Articular chondrocyte of knee joint (primary cell): ENCODE results near the gene OPN1MW3. TPM values are rescaled to one million over a fixed set of nuclear protein-coding genes. Genes with fewer than 3 reads are reported as not detected.

Experiments
- total RNA-seq: library from RNA; depleted of rRNA; stranded (reverse); fragments of >200 nt; gene quantifications from 2 replicates; pipeline ENCODE4 v1.2.3, GENCODE V29; 2012

Gene OPN1MW3
- not detected in 2 replicates for total RNA-seq

GRCh38 chrX:154257282-154257681 lies at the start of gene OPN1MW3:
Gene OPN1MW3 (plus strand): TSS chrX:154257582. CDS start chrX:154257620, 38 bp downstream.

GRCh38 chrX:154219456-154219855 lies 37.9 kb upstream of the OPN1MW3 start, which contains the start of gene OPN1MW2:
Gene OPN1MW2 (plus strand): TSS chrX:154219756. CDS start chrX:154219816, 60 bp downstream.

GRCh38 chrX:154294791-154295574 lies 37.6 kb downstream of the OPN1MW3 start, which contains the start of gene TEX28:
Gene TEX28 (minus strand): TSS chrX:154295124. CDS start chrX:154292117, 3,007 bp downstream.

DNA sequence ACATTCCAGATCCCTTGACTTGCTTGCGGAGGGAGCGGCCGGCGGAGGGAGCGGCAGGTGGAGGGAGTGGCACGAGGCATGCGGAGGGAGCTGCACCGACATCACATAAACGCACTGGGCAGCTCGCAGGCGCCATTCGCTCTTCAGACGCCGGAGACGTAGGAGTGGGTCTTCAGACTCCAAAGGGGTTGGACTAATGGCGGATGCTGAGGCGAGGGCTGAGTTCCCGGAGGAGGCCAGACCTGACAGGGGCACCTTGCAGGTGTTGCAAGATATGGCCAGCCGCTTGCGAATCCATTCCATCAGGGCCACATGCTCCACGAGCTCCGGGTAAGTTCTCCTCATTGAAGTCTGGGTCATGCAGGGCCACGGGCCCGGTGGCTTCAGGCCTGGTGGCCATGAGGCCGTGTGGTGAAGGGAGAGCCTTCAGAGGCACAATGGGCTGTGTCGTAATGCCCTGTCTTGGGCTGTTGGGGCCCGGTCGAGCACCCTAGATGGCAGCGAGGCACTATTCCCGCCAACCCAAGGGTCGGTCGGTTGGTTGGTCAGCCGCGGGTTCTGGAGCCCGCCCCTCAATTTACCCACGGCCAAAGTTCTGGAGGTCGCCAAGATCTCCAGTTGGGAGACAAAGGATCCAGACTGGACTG lies 38.4 kb downstream of the OPN1MW3 start, which contains the start of gene TKTL1:
TSS of gene TKTL1 (plus strand) at position 132 of the 647 bp plus-strand sequence. CDS start at position 197, 65 bp downstream.

Other genes with a start within 250 kb of the OPN1MW3 start
- gene IRAK1, start 237.7 kb upstream of the OPN1MW3 start, total RNA-seq = 47.1 and 71.7 TPM in 2 replicates
- gene MECP2, start 159.9 kb upstream of the OPN1MW3 start, total RNA-seq = 37.0 and 40.6 TPM in 2 replicates
- gene OPN1LW, start 113.3 kb upstream of the OPN1MW3 start, total RNA-seq = not detected in 2 replicates
- gene OPN1MW, start 75.0 kb upstream of the OPN1MW3 start, total RNA-seq = not detected in 2 replicates
- gene OPN1MW2, start 37.8 kb upstream of the OPN1MW3 start, total RNA-seq = not detected in 2 replicates
- gene TEX28, start 37.5 kb downstream of the OPN1MW3 start, total RNA-seq = not detected in 2 replicates
- not detected in 2 replicates for gene TKTL1, start 38.2 kb downstream of the OPN1MW3 start, total RNA-seq
- gene FLNA, start 117.1 kb downstream of the OPN1MW3 start, total RNA-seq = 1,743 and 1,971 TPM in 2 replicates
- gene EMD, start 121.7 kb downstream of the OPN1MW3 start, total RNA-seq = 34.8 and 40.5 TPM in 2 replicates
- 2,325 and 2,873 TPM in 2 replicates for gene RPL10, start 140.8 kb downstream of the OPN1MW3 start, total RNA-seq
- 55.5 and 61.5 TPM in 2 replicates for gene DNASE1L1, start 151.7 kb downstream of the OPN1MW3 start, total RNA-seq
- gene TAFAZZIN, start 154.0 kb downstream of the OPN1MW3 start, total RNA-seq = 12.0 and 12.2 TPM in 2 replicates
- 31.6 and 37.2 TPM in 2 replicates for gene ATP6AP1, start 171.1 kb downstream of the OPN1MW3 start, total RNA-seq
- gene GDI1, start 179.6 kb downstream of the OPN1MW3 start, total RNA-seq = 59.5 and 77.8 TPM in 2 replicates
- 30.6 and 36.6 TPM in 2 replicates for gene FAM50A, start 186.6 kb downstream of the OPN1MW3 start, total RNA-seq
- 12.9 and 16.9 TPM in 2 replicates for gene PLXNA3, start 200.7 kb downstream of the OPN1MW3 start, total RNA-seq
- gene LAGE3, start 221.7 kb downstream of the OPN1MW3 start, total RNA-seq = 16.5 and 18.2 TPM in 2 replicates
- 28.0 and 29.6 TPM in 2 replicates for gene UBL4A, start 229.0 kb downstream of the OPN1MW3 start, total RNA-seq
- 32.5 and 33.3 TPM in 2 replicates for gene SLC10A3, start 233.0 kb downstream of the OPN1MW3 start, total RNA-seq